Measurements from ENCODE around the gene NACC1.
A peak's percentile ranks its signal among the peaks of the same experiment; 100 is the strongest.
"Not testable (repeated sequence)": the region's sequence is repeated elsewhere in the genome, so short reads cannot be mapped to it uniquely, and the experiment has no call there.

NACC1 gene

DNA sequence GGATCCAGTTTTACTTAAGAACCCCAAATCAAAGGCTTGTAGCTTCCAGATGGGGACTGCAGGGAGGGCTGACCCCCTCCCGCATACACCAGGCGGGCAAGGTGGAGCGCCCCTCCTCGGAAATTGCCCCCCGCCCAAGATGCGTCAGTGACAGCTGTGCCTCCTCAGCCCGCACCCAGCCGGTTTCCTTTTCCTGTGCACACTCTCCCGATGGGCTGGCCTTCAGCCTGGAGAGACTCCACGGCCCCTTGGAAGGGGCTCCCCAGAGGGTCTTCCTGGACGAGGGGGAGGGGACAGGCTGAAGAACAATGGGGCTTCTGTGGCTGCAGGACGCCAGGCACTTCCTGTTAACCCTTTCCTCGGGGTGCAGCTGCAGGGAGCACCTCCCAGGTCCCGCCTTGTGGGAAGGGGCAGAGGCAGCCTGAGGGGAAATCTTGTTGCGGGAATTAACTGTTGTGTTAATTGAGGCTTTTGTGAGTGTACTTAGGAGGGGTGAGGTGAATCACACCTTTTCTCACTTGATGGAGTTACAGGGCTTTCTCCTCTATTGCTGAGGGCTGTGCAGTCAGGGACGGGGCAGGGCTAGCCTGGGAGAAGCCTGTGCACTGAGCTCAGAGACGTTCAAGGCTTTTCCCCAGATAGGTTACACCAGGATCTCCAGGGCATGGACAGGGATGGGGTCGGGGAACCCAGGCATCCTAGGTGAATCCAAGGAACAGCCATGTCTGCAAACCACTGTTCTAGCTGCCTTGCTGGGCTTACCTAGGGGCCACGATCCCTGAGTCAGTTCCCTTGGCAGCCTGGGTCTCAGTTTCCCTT is 46.5 kb downstream of the NACC1 start:
- DNase-seq (ENCODE audit: low read depth) = no peak

DNA sequence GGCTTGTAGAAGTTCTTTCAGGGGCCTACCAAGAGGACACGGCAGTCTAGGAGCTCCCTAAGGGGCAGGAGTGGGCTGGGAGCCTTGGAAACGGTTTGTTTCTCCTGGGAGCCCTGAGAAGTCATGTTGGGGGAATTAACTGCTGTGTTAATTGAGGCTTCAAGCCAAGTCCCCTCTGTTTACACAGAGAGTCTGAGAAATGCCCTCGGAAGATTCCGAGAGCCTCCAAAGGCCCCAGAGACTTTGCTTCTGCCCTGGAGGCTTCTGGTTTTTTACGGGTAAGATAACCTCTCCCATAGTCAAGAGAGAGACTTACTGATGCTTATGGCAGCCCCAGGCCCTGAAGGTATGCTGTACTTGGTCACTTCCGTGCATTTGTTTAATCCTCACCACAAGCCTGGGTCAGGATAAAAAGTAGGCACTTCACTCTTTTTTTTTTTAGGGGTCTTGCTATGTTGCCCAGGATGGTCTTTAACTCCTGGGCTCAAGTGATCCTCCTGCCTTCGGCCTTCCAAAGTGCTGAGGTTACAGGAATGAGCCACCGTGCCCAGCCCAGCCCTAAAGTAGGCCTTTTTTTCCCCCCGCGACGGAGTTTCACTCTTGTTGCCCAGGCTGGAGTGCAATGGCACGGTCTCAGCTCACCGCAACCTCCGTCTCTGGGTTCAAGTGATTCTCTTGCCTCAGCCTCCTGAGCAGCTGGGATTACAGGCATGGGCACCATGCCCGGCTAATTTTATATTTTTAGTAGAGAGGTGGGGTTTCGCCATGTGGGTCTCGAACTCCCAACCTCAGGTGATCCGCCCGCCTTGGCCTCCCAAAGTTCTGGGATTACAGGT is 47.3 kb downstream of the NACC1 start:
- DNase-seq (ENCODE audit: low read depth) = no peak

DNA sequence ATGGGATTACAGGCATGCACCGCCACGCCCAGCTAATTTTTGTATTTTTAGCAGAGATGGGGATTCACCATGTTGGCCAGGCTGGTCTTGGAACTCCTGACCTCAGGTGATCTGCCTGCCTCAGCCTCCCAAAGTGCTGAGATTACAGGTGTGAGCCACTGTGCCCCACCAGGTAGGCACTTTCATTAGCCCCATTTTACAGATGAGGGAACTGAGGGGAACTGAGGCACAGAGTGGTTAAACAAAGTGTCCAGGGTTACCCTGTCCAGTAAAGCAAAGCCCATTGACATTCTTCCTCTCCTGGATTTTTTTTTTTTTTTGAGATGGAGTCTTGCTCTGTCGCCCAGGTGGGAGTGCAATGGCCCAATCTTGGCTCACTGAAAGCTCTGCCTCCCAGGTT is 48.1 kb downstream of the NACC1 start:
- not testable (repeated sequence) for DNase-seq (ENCODE audit: low read depth)

DNA sequence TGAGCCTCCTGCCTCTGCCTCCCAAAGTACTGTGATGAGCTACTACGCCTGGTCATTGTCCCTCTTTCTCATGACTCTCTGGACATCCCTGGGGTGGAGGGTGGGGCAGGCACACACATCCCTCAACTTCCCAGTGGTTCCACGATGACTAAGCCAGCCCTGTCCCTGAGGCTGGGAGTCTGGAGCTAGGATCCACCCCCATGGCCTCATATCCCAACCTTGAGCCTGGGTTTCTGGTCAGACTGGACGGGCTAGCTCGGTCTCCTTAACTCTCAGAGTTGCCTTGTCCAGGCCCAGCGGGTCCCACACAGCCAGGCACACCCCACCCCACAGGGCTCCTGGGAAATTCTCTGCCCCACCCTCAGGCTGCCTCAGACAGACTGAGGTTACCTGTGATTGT is 51.7 kb downstream of the NACC1 start:
- DNase-seq (ENCODE audit: low read depth) = no peak

DNA sequence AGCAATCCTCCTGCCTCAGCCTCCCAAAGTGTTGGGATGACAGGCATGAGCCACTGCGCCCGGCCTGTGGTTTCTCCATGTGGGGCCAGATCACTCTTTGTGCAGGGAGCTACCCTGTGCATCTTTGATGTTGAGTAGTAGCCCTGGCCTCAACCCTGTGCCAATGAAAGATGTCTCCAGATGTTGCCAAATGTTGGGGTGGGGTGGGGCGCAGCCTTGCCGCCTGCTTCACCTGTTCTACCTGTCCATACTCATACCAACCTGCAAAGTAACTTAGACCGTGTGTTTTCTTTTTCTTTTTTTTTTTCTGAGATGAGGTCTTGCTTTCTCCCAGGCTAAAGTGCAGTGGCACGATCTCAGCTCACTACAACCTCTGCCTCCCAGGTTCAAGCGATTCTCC is 53.1 kb downstream of the NACC1 start:
- DNase-seq (ENCODE audit: low read depth) = no peak

DNA sequence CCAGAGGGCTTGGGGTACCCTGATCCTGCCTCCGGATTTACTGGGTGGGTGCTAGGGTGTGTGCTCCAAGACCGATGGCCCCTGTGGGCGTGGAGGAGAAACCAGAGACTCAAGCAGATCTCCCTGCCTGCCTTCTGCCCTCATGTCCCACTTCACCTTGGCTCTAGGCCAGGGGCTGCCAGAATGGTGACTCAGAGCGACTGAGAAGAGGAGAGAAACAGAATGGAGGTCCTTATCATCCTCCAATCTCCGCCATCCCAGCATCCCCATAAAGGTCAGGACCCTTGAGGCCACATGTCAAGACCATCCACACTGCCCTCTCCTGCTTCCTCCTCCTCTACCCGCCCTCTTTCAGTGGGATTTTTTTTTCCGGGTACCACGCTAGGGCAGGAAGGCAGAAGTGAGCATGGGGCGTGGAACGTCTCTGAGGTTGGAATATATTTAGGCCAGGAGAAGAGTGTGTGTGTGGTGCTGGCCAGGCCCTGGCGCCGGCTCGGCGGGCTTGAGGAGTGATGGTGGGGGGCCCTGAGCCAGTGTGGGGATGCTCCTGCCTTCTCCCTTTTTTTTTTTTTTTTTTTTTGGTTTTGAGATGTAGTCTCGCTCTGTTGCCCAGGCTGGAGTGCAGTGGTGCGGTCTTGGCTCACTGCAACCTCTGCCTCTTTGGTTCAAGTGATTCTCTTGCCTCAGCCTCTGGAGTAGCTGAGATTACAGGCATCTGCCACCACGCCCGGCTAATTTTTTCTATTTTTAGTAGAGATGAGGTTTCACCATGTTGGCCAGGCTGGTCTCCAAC is 54.5 kb downstream of the NACC1 start:
- peak; percentile 81 for DNase-seq (ENCODE audit: low read depth)

DNA sequence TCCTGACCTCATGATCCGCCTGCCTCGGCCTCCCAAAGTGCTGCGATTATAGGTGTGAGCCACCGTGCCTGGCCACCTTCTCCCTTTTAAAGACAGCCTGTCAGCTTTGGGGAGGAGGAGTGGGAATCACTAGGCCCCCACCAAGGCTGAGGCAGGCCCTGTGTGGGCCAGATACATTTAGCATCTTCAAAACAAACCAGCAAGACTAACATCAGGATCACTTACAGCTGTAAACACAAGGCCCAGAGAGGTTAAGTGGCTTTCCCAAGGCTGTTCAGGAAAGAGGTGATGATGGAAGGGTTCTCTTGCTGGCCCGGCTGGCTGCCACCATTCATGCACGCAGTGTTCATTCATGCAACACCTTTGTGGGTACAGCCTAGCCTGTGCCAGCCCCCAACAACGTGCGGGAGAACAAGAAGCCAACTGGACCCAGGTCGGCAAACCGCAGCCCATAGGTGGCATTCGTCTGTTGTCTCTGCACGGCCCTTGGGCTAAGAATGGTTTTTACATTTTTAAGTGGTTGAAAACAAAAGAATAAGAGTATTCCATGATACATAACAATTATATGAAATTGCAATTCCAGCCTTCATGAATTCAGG is 55.2 kb downstream of the NACC1 start:
- no peak for DNase-seq (ENCODE audit: low read depth)

DNA sequence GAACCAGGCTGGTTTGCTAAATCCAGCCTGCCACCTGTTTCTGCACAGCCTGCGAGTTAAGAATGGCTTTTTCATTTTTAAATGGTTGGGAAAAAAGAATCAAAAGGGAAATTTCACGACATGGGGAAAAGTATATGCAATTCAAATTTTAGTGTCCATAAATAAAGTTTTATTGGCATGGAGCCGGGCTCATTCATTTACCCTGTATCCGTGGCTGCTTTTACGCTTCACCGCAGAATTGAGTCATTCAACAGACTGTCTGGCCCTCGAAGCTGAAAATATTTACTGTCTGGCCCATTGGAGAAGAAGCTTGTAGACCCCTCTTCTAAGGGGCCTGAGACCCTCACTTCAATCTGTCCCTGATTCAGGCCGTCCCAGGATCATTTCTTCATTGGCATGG is 58.3 kb downstream of the NACC1 start:
- DNase-seq (ENCODE audit: low read depth) = no peak

DNA sequence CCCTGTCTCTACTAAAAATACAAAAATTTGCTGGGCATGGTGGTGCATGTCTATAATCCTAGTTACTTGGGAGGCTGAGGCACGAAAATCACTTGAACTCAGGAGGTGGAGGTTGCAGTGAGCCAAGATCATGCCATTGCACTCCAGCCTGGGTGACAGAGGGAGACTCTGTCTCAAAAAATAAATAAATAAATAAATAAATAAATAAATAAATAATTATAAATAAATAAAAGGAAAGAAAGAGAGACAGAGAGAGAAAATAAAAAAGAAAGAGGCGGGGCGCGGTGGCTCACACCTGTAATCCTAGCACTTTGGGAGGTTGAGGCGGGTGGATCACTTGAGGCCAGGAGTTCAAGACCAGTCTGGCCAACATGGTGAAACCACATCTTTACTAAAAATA is 59.5 kb downstream of the NACC1 start:
- DNase-seq (ENCODE audit: low read depth) = not testable (repeated sequence)

DNA sequence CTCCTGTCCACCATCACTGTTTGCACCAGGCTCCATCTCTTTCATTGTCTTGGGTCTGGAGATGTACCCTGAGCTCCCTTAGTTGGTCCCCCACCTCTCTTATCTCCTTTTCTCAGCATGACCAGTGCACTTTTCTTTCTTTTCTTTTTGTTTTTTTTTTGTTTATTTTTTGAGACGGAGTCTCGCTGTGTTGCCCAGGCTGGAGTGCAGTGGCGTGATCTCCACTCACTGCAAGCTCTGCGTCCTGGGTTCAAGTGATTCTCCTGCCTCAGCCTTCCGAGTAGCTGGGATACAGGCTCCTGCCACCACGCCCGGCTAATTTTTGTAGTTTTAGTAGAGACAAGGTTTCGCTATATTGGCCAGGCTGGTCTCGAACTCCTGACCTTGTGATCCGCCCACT is 60.2 kb downstream of the NACC1 start:
- DNase-seq (ENCODE audit: low read depth) = not testable (repeated sequence)

DNA sequence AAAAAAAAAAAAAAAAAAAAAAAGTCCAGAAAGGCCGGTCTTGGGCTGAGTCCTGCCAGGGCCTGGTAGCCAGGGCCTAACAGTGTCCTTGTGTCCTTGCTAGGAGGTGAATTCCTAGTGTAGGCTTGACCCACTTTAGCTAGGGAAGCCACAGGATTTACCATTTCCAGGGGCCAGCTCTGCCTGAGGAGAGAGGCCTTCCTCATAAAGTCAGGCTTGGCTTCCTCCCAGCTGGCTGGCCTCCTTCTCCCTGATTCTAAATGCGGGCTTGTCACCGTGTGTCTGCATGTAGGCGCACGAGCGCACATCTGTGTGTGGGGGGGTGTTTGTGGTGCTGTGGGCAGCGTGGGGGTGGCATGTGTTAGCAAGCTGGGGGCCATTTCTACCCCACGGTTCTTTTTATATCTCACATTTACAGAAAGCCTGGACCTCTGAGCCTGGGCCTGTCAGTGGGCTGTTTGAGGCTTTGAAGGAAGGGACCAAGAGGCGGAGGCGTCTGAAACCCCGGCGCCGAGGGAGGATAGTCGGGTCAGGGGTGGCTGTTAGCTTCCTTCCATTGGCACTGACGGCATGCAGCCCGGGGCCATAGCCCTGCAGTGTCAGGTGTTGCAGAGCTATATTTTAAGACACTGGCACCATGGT is 63.8 kb downstream of the NACC1 start:
- peak; percentile 29 for DNase-seq (ENCODE audit: low read depth)

DNA sequence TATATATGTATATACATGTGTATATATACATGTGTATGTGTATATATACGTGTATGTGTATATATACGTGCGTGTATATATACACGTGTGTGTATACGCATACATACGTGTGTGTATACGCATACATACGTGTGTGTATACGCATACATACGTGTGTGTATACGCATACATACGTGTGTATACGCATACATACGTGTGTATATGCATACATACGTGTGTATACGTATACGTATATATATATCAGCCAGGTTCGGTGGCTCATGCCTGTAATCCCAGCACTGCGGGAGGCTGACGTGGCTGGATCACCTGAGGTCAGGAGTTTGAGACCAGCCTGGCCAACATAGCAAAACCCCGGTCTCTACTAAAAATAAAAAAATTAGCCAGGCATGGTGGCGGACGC is 66.9 kb downstream of the NACC1 start:
- not testable (repeated sequence) for DNase-seq (ENCODE audit: low read depth)

DNA sequence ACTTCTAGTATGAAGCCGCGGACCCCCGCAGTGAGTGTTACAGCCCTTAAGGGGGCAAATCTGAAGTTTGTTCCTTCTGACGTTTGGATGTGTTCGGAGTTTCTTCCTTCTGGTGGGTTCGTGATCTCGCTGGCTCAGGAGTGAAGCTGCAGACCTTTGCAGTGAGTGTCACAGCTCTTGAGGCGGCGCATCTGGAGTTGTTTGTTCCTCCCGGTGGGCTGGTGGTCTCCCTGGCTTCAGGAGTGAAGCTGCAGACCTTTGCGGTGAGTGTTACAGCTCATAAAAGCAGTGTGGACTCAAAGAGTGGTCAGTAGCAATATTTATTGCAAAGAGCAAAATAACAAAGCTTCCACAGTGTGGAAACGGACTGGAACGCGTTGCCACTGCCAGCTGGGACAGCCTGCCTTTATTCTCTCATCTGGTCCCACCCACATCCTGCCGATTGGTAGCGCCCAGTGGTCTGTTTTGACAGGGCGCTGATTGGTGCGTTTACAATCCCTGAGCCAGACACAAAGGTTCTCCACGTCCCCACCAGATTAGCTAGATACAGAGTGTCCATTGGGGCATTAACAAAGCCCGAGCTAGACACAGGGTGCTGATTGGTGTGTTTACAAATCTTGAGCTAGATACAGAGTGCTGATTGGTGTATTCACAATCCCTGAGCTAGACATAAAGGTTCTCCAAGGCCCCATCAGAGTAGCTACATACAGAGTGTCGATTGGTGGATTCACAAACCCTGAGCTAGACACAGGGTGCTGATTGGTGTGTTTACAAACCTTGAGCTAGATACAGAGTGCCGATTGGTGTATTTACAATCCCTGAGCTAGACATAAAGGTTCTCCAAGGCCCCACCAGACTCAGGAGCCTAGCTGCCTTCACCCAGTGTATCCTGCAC is 67.9 kb downstream of the NACC1 start:
- DNase-seq (ENCODE audit: low read depth) = not testable (repeated sequence)

DNA sequence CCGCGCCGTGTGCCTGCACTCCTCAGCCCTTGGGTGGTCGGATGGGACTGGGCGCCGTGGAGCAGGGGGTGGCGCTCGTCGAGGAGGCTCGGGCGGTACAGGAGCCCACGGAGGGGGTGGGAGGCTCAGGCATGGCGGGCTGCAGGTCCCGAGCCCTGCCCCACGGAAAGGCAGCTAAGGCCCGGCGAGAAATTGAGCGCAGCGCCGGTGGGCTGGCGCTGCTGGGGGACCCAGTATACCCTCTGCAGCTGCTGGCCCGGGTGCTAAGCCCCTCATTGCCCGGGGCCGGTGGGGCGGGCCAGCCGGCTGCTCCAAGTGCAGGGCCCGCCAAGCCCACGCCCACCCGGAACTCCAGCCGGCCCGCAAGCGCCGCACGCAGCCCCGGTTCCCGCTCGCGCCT is 68.6 kb downstream of the NACC1 start:
- DNase-seq (ENCODE audit: low read depth) = not testable (repeated sequence)

DNA sequence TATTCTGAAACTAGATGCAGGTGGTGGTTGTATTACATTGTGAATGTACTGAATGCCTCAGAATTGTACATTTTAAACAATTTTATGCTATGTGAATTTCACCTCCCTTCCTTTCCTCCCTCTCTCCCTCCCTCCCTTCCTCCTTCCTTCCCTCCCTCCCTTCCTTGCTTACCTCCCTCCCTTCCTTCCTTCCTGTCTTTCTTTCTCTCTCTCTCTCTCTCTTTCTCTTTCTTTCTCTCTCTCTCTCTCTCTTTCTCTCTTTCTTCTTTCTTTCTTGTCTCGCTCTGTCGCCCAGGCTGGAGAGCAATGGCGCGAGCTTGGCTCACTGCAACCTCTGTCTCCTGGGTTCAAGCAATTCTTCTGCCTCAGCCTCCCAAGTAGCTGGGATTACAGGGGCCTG is 69.4 kb downstream of the NACC1 start:
- DNase-seq (ENCODE audit: low read depth) = no peak

DNA sequence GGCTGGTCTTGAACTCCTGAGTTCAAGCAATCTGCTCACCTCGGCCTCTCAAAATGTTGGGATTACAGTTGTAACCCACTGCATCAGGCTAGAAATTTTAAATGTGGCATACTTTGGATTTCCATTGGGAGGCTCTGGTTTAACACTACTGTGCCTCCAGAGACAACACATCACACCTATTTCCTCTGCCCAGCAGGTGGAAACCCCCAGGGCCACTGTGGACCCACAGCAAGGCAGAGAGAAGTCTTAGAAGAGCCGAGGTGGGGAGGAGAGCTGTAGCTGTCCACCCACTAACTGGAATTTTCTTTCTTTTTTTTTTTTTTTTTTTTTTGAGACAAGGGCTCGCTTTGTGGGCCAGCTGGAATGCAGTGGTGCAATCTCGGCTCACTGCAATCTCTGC is 71.5 kb downstream of the NACC1 start:
- no peak for DNase-seq (ENCODE audit: low read depth)

Measured in stimulated activated CD4-positive, alpha-beta T cell treated with anti-CD3 and anti-CD28 coated beads, Interleukin-2, amount 100 ng/mL, for 4 hours (primary cell).